GM23338 (cell line): Measurements from ENCODE around the gene ARMH4. TPM values are rescaled to one million over a fixed set of nuclear protein-coding genes. Genes with fewer than 3 reads are reported as not detected.

ENCODE experiments used
- ATAC-seq: fragments of 200-7000 bp; cut with Tn5 transposase; 3 replicates; pipeline ENCODE4 v1.9.1; 2020
- DNase-seq: peaks from one replicate; pipeline ENCODE4 v3.0.0-alpha.2; 2015; ENCODE audit warnings: low spot score
- H2AFZ ChIP-seq: fragments of 200-600 bp; sonication (generic); 2 replicates; pipeline ENCODE4 v1.8.0; 2016; ENCODE audit warnings: antibody characterized with exemption, mild to moderate bottlenecking, moderate library complexity
- H3F3A ChIP-seq: fragments of 200-600 bp; sonication (generic); replicated peaks from 2 replicates; pipeline ENCODE4 v1.8.0; 2017; ENCODE audit warnings: antibody characterized with exemption, mixed run types, low read depth
- H3K27ac ChIP-seq: fragments of 200-600 bp; sonication (generic); 2 replicates; pipeline ENCODE4 v1.6.1; 2016; ENCODE audit warnings: low read depth
- H3K27me3 ChIP-seq: fragments of 200-600 bp; sonication (generic); 2 replicates; pipeline ENCODE4 v1.8.0; 2016; ENCODE audit warnings: mild to moderate bottlenecking, mixed run types, moderate library complexity; ENCODE audit not compliant: insufficient read depth
- H3K36me3 ChIP-seq: fragments of 200-600 bp; sonication (generic); 2 replicates; pipeline ENCODE4 v1.8.0; 2016; ENCODE audit warnings: mild to moderate bottlenecking; ENCODE audit not compliant: insufficient read depth
- H3K4me1 ChIP-seq: fragments of 200-600 bp; sonication (generic); 2 replicates; pipeline ENCODE4 v1.8.0; 2016; ENCODE audit warnings: mild to moderate bottlenecking, moderate library complexity; ENCODE audit not compliant: insufficient read depth
- H3K4me2 ChIP-seq: fragments of 200-600 bp; sonication (generic); 2 replicates; pipeline ENCODE4 v1.7.1; 2017; ENCODE audit warnings: mixed run types
- H3K4me3 ChIP-seq: fragments of 200-600 bp; sonication (generic); 2 replicates; pipeline ENCODE4 v1.6.1; 2016; ENCODE audit warnings: mixed run types
- H3K79me2 ChIP-seq: fragments of 200-600 bp; sonication (generic); replicated peaks from 2 replicates; pipeline ENCODE4 v1.8.0; 2017; ENCODE audit warnings: mild to moderate bottlenecking; ENCODE audit not compliant: insufficient read depth
- H3K9me2 ChIP-seq: fragments of 200-600 bp; sonication (generic); 2 replicates; pipeline ENCODE4 v1.8.0; 2017; ENCODE audit not compliant: insufficient read depth
- H4K20me1 ChIP-seq: fragments of 200-600 bp; sonication (generic); replicated peaks from 2 replicates; pipeline ENCODE4 v1.8.0; 2017; ENCODE audit warnings: mild to moderate bottlenecking; ENCODE audit not compliant: insufficient read depth
- H3K27ac Mint-ChIP-seq: 2 replicates; pipeline ENCODE4 v1.8.0; 2020; ENCODE audit warnings: inconsistent platforms, mild to moderate bottlenecking, moderate library complexity, mixed read lengths
- H3K27me3 Mint-ChIP-seq: 3 replicates; pipeline ENCODE4 v1.8.0; 2022; ENCODE audit warnings: low read depth, mild to moderate bottlenecking, moderate library complexity, mixed read lengths, inconsistent platforms; ENCODE audit not compliant: insufficient read depth, poor library complexity
- H3K36me3 Mint-ChIP-seq: 3 replicates; pipeline ENCODE4 v1.8.0; 2021; ENCODE audit warnings: low read depth, mild to moderate bottlenecking, inconsistent platforms, moderate library complexity, mixed read lengths
- H3K4me1 Mint-ChIP-seq: 3 replicates; pipeline ENCODE4 v1.8.0; 2020; ENCODE audit warnings: mild to moderate bottlenecking, inconsistent platforms, mixed read lengths
- H3K4me3 Mint-ChIP-seq: 3 replicates; pipeline ENCODE4 v1.8.0; 2021; ENCODE audit warnings: moderate library complexity, mild to moderate bottlenecking, inconsistent platforms, mixed read lengths
- H3K9me3 Mint-ChIP-seq: 3 replicates; pipeline ENCODE4 v1.8.0; 2020; ENCODE audit warnings: moderate library complexity, mild to moderate bottlenecking, inconsistent platforms, mixed read lengths
- CREB1 ChIP-seq: fragments of 250-450 bp; sonication (Bioruptor Pico); IDR thresholded peaks from 2 replicates; pipeline ENCODE4 v1.5.0; 2020; ENCODE audit warnings: low read depth, mild to moderate bottlenecking, moderate library complexity
- CTCF ChIP-seq, 2 experiments: fragments of 200-600 bp in 1 of 2; sonication (generic) in 1 of 2; conservative IDR thresholded peaks; 2 replicates each; pipeline versions ENCODE4 v1.5.1 to v1.6.1; 2016 to 2017; ENCODE audit warnings: antibody characterized with exemption in 2 of 2, low read depth in 2 of 2, mild to moderate bottlenecking in 2 of 2, moderate library complexity in 1 of 2
- EZH2 ChIP-seq: fragments of 200-600 bp; sonication (generic); IDR thresholded peaks from one replicate; pipeline ENCODE4 v1.8.0; 2017; ENCODE audit warnings: antibody characterized with exemption, mild to moderate bottlenecking, low read depth; ENCODE audit not compliant: unreplicated experiment
- EZH2phosphoT487 ChIP-seq: fragments of 200-600 bp; sonication (generic); IDR thresholded peaks from one replicate; pipeline ENCODE4 v1.8.1; 2018; ENCODE audit warnings: antibody characterized with exemption; ENCODE audit not compliant: unreplicated experiment
- JUNB ChIP-seq: IDR thresholded peaks from one replicate; pipeline ENCODE4 v1.6.1; 2016; ENCODE audit warnings: antibody characterized with exemption; ENCODE audit not compliant: unreplicated experiment
- NANOG ChIP-seq: IDR thresholded peaks from 2 replicates; pipeline ENCODE4 v1.6.1; 2016; ENCODE audit warnings: antibody characterized with exemption, borderline replicate concordance
- POLR2AphosphoS5 ChIP-seq: IDR thresholded peaks from 2 replicates; pipeline ENCODE4 v1.6.1; 2016; ENCODE audit warnings: antibody characterized with exemption, low read depth
- REST ChIP-seq: IDR thresholded peaks from one replicate; pipeline ENCODE4 v1.6.1; 2018; ENCODE audit warnings: antibody characterized with exemption; ENCODE audit not compliant: unreplicated experiment
- STAT1 ChIP-seq: IDR thresholded peaks from one replicate; pipeline ENCODE4 v1.6.1; 2016; ENCODE audit warnings: antibody characterized with exemption; ENCODE audit not compliant: unreplicated experiment
- ZNF114 ChIP-seq: fragments of 250-450 bp; sonication (Bioruptor Pico); IDR thresholded peaks from 2 replicates; pipeline ENCODE4 v1.5.0; 2020; ENCODE audit warnings: mild to moderate bottlenecking, moderate library complexity
- ZNF331 ChIP-seq: fragments of 250-450 bp; sonication (Bioruptor Pico); IDR thresholded peaks from 2 replicates; pipeline ENCODE4 v1.5.0; 2020; ENCODE audit warnings: low read depth, mild to moderate bottlenecking, moderate library complexity
- polyA plus RNA-seq: library from polyadenylated mRNA; unstranded; fragments of >200 nt; fragmentation: Nextera tagmentation; extraction: Ambion mirVana; gene quantifications from 2 replicates; pipeline ENCODE4 v1.2.1, GENCODE V29; 2016
- total RNA-seq: library from RNA; depleted of rRNA; stranded (reverse); fragments of >200 nt; shearing (Covaris generic); gene quantifications from 2 replicates; pipeline ENCODE4 v1.2.3, GENCODE V29; 2014
- TF ChIP-seq, protein P1 (sequence below): fragments of 250-450 bp; sonication (Bioruptor Pico); IDR thresholded peaks from 2 replicates; pipeline ENCODE4 v1.5.0; 2020; ENCODE audit warnings: mild to moderate bottlenecking, moderate library complexity
- TF ChIP-seq, protein P2 (sequence below): IDR thresholded peaks from 2 replicates; pipeline ENCODE4 v1.6.1; 2016; ENCODE audit warnings: antibody characterized with exemption

The ARMH4 gene
- total and polyA plus RNA-seq, 2 experiments from 2014 or later, result 15.5 to 20.2 TPM

- H2AFZ ChIP-seq, result peak overlapping the region; percentile 91
- no peak overlapping the region for H3K27ac ChIP-seq
- DNase-seq (no peak), ATAC-seq (no peak)
- no peak for TF ChIP-seq ZNF114 (CRISPR knock-in tag)
- no peak for TF ChIP-seq NANOG
- TF ChIP-seq ZNF331 (CRISPR knock-in tag), result no peak
- TF ChIP-seq CREB1 (CRISPR knock-in tag), result no peak
- TF ChIP-seq EZH2, result no peak
- TF ChIP-seq CTCF (conservative IDR thresholded peaks at IDR 0.05; ENCODE audit: low read depth in 2 of 2), result no peak
- TF ChIP-seq, protein P1, sequence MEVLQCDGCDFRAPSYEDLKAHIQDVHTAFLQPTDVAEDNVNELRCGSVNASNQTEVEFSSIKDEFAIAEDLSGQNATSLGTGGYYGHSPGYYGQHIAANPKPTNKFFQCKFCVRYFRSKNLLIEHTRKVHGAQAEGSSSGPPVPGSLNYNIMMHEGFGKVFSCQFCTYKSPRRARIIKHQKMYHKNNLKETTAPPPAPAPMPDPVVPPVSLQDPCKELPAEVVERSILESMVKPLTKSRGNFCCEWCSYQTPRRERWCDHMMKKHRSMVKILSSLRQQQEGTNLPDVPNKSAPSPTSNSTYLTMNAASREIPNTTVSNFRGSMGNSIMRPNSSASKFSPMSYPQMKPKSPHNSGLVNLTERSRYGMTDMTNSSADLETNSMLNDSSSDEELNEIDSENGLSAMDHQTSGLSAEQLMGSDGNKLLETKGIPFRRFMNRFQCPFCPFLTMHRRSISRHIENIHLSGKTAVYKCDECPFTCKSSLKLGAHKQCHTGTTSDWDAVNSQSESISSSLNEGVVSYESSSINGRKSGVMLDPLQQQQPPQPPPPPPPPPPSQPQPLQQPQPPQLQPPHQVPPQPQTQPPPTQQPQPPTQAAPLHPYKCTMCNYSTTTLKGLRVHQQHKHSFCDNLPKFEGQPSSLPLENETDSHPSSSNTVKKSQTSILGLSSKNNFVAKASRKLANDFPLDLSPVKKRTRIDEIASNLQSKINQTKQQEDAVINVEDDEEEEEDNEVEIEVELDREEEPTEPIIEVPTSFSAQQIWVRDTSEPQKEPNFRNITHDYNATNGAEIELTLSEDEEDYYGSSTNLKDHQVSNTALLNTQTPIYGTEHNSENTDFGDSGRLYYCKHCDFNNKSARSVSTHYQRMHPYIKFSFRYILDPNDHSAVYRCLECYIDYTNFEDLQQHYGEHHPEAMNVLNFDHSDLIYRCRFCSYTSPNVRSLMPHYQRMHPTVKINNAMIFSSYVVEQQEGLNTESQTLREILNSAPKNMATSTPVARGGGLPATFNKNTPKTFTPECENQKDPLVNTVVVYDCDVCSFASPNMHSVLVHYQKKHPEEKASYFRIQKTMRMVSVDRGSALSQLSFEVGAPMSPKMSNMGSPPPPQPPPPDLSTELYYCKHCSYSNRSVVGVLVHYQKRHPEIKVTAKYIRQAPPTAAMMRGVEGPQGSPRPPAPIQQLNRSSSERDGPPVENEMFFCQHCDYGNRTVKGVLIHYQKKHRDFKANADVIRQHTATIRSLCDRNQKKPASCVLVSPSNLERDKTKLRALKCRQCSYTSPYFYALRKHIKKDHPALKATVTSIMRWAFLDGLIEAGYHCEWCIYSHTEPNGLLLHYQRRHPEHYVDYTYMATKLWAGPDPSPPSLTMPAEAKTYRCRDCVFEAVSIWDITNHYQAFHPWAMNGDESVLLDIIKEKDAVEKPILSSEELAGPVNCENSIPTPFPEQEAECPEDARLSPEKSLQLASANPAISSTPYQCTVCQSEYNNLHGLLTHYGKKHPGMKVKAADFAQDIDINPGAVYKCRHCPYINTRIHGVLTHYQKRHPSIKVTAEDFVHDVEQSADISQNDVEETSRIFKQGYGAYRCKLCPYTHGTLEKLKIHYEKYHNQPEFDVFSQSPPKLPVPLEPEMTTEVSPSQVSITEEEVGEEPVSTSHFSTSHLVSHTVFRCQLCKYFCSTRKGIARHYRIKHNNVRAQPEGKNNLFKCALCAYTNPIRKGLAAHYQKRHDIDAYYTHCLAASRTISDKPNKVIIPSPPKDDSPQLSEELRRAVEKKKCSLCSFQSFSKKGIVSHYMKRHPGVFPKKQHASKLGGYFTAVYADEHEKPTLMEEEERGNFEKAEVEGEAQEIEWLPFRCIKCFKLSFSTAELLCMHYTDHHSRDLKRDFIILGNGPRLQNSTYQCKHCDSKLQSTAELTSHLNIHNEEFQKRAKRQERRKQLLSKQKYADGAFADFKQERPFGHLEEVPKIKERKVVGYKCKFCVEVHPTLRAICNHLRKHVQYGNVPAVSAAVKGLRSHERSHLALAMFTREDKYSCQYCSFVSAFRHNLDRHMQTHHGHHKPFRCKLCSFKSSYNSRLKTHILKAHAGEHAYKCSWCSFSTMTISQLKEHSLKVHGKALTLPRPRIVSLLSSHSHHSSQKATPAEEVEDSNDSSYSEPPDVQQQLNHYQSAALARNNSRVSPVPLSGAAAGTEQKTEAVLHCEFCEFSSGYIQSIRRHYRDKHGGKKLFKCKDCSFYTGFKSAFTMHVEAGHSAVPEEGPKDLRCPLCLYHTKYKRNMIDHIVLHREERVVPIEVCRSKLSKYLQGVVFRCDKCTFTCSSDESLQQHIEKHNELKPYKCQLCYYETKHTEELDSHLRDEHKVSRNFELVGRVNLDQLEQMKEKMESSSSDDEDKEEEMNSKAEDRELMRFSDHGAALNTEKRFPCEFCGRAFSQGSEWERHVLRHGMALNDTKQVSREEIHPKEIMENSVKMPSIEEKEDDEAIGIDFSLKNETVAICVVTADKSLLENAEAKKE (CRISPR knock-in tag), result no peak
- TF ChIP-seq JUNB, result no peak
- TF ChIP-seq EZH2phosphoT487, result no peak
- TF ChIP-seq POLR2AphosphoS5, result no peak
- TF ChIP-seq STAT1, result no peak
- TF ChIP-seq REST, result no peak
- TF ChIP-seq, protein P2, sequence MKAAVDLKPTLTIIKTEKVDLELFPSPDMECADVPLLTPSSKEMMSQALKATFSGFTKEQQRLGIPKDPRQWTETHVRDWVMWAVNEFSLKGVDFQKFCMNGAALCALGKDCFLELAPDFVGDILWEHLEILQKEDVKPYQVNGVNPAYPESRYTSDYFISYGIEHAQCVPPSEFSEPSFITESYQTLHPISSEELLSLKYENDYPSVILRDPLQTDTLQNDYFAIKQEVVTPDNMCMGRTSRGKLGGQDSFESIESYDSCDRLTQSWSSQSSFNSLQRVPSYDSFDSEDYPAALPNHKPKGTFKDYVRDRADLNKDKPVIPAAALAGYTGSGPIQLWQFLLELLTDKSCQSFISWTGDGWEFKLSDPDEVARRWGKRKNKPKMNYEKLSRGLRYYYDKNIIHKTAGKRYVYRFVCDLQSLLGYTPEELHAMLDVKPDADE, result no peak
- H3K9me3 Mint-ChIP-seq, result no peaks in the 10 kb centered on the region
- peak overlapping the region; percentile 96 for H3K4me3 Mint-ChIP-seq
- H3K4me1 ChIP-seq, result peaks cover 11% of the 10 kb centered on the region
- peak overlapping the region; percentile 88 for H3K4me2 ChIP-seq
- H4K20me1 ChIP-seq, result 0 out of 2 replicates have a peak, but pooled peaks cover 10% of the 10 kb centered on the region
- peaks cover 11% of the 10 kb centered on the region for H3K4me1 Mint-ChIP-seq
- no peaks in the 10 kb centered on the region for H3K36me3 ChIP-seq
- peak overlapping the region; percentile 99 for H3K4me3 ChIP-seq
- H3K79me2 ChIP-seq, result peaks cover 26% of the 10 kb centered on the region
- H3K27me3 ChIP-seq, result no peaks in the 10 kb centered on the region
- H3F3A ChIP-seq, result no peaks in the 10 kb centered on the region
- H3K9me2 ChIP-seq, result no peaks in the 10 kb centered on the region
- H3K27me3 Mint-ChIP-seq, result peaks cover 4% of the 10 kb centered on the region
- H3K27ac Mint-ChIP-seq, result peak overlapping the region; percentile 88; the same call in 1 of the 2 replicates
- H3K36me3 Mint-ChIP-seq, result peaks cover 3% of the 10 kb centered on the region; the same call in 1 of the 3 replicates
These were observed 48.8 kb upstream of the ARMH4 start for GRCh38 chr14:58200846-58201245.
